ENCODE measurements around the gene ITPKB.
A peak's percentile ranks its signal among the peaks of the same experiment; 100 is the strongest.

The ITPKB gene

DNA sequence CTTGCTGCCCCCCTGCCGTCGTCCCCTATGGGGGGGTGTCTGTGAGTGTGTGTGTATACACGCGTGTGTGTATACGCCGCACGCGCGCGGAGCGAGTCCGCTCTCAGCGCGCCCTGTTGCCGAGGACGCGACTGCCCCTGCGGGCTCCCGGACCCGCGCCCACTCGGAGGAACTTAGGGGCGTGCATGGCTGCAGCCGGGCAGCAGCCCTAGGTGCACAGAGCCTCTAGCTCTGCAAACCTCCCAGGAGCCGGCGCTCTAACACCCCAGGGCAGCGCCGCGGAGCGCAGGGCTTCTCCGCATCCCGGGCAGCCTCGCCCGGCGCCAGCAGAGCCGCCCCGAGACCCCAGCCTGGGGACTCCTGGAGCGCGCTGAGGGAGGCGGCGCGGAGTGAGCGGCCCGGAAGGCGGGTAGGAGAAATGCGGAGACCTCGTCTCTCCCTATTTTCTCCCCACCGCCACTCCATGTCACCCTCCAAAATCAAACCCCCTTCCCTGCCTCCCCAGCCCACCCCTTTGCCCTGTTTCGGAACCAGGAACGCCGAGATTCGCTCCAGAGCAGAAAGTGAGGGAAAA, 574 bp downstream of the ITPKB start:
- no peaks in the 10 kb centered on the region for H3K27me3 ChIP-seq (ENCODE audit: insufficient read depth, low read length)
- peaks cover 49% of the 10 kb centered on the region for H3K79me2 ChIP-seq (ENCODE audit: insufficient read depth, low read length)

DNA sequence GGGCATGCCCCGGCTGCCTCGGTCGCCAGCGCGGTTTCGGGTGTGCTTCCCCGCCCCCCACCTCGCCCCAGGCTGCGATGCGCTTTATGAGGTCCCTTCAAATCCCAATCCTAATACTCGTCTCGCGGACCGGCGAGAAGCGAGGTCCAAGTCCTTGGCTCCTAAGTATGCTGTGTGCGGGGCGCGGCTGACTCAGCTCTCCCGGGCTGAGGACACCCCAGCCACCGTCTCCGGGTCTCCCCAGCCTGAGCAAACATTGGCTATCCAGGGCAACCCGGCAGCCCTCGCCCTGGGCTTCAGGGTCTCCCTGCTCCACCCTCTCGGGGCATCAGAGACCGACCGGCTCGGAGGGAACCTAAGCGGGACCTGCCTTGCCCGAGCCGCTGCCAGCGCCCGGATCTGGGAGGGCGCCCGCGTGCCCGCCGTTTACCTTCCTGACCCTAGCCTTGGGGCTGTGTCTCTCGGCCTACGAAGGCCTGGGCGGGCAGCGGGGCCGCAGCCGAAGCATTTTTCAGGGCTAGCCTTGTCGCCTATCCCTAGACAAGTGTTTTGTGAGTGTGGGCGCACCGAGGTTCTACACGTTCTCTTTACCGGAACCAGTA, 1.2 kb downstream of the ITPKB start:
- peaks cover 68% of the 10 kb centered on the region for H3K4me1 ChIP-seq (ENCODE audit: insufficient read depth, low read length, severe bottlenecking)
- no peaks in the 10 kb centered on the region for H3K27me3 ChIP-seq (ENCODE audit: insufficient read depth, low read length)

More for the DNA sequence above, 574 bp downstream of the ITPKB start:
- Histone ChIP-seq H4K20me1 (ENCODE audit: insufficient read depth, low read length) (no peaks in the 10 kb centered on the region), H2AFZ (ENCODE audit: low read length) (no peak overlapping the region), H3K4me1 (ENCODE audit: insufficient read depth, low read length, severe bottlenecking) (peaks cover 62% of the 10 kb centered on the region), H3F3A (ENCODE audit: insufficient read depth, low read length) (peaks cover 11% of the 10 kb centered on the region; the same call in 1 of the 2 replicates), H3K36me3 (ENCODE audit: insufficient read depth, low read length) (peaks cover 37% of the 10 kb centered on the region), H3K9me2 (ENCODE audit: low read depth, low read length) (no peaks in the 10 kb centered on the region), H3K4me3 (ENCODE audit: low read depth, low read length, poor library complexity, severe bottlenecking) (peak overlapping the region; percentile 82), H3K4me2 (ENCODE audit: low read length) (peak overlapping the region; percentile 89), H3K27ac (ENCODE audit: low read depth, low read length, poor library complexity, severe bottlenecking) (peak overlapping the region; percentile 95), H3K9ac (ENCODE audit: low read length) (peak overlapping the region; percentile 99), H3K9me3 (ENCODE audit: low read length) (0 out of 2 replicates have a peak, but pooled peaks cover 2% of the 10 kb centered on the region)
- TF ChIP-seq, protein P1, sequence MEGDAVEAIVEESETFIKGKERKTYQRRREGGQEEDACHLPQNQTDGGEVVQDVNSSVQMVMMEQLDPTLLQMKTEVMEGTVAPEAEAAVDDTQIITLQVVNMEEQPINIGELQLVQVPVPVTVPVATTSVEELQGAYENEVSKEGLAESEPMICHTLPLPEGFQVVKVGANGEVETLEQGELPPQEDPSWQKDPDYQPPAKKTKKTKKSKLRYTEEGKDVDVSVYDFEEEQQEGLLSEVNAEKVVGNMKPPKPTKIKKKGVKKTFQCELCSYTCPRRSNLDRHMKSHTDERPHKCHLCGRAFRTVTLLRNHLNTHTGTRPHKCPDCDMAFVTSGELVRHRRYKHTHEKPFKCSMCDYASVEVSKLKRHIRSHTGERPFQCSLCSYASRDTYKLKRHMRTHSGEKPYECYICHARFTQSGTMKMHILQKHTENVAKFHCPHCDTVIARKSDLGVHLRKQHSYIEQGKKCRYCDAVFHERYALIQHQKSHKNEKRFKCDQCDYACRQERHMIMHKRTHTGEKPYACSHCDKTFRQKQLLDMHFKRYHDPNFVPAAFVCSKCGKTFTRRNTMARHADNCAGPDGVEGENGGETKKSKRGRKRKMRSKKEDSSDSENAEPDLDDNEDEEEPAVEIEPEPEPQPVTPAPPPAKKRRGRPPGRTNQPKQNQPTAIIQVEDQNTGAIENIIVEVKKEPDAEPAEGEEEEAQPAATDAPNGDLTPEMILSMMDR (IDR thresholded peaks at IDR 0.05; ENCODE audit: low read length), result no peak
- TF ChIP-seq EZH2 (IDR thresholded peaks at IDR 0.05; ENCODE audit: borderline replicate concordance, low read length), result no peak

DNA sequence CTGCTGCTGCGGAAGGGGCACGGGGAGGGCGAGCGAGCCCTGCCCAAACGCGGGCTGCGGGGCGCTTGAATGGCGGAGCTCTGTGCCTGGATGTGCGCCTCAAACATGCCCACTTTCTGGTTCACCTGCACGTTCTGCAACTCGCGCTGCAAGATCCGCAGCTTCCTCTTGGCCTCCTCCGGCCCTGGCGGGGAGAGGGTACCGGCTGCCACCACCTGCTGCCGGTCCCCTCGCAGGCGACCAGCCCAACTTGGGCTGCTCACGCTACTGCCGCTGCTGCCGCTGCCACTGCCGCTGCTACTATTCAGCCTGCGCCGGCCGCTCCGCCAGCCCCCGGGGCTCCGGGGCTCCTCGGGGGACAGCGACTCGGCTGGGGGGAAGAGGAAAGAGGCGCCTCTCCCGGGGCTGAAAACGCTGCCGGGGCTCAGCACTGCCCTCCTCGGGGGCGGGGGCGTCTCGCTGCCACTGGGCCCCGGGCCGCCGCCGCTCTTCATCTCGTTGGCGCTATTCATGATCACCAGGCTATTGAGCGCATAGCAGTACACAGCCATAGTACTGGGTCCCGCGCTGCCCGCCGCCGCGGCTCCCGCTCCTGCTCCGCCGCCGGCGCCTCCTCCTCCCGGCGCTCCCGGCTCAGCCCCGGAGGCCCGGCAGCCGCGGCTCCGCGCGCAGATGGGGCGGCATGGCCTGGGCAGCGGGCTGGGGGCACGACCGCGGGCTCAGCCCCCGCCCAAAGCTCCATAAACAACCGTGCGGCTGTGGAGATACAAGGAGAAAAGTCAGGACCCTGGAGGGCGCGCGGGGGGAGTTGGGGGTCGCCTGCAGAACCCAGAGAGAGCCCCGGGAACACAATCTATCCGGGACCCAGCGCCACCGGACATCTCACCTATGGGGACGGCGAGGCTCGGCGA, 1.9 kb downstream of the ITPKB start:
- Histone ChIP-seq H3K4me2 (ENCODE audit: low read length) (peak overlapping the region; percentile 89), H3K9me3 (ENCODE audit: low read length) (no peaks in the 10 kb centered on the region), H3K4me3 (ENCODE audit: low read depth, low read length, poor library complexity, severe bottlenecking) (peak overlapping the region; percentile 82), H4K20me1 (ENCODE audit: insufficient read depth, low read length) (no peaks in the 10 kb centered on the region), H3K79me2 (ENCODE audit: insufficient read depth, low read length) (peaks cover 62% of the 10 kb centered on the region), H3K4me1 (ENCODE audit: insufficient read depth, low read length, severe bottlenecking) (peaks cover 76% of the 10 kb centered on the region), H3K9me2 (ENCODE audit: low read depth, low read length) (no peaks in the 10 kb centered on the region), H3K27me3 (ENCODE audit: insufficient read depth, low read length) (no peaks in the 10 kb centered on the region), H3K27ac (ENCODE audit: low read depth, low read length, poor library complexity, severe bottlenecking) (peak overlapping the region; percentile 95), H3F3A (ENCODE audit: insufficient read depth, low read length) (peaks cover 11% of the 10 kb centered on the region; the same call in 1 of the 2 replicates), H2AFZ (ENCODE audit: low read length) (no peak overlapping the region), H3K9ac (ENCODE audit: low read length) (peak overlapping the region; percentile 99), H3K36me3 (ENCODE audit: insufficient read depth, low read length) (peaks cover 50% of the 10 kb centered on the region)
- TF ChIP-seq EZH2 (IDR thresholded peaks at IDR 0.05; ENCODE audit: borderline replicate concordance, low read length), result no peak
- TF ChIP-seq, protein P1 (IDR thresholded peaks at IDR 0.05; ENCODE audit: low read length), result peak; percentile 20; the same call in 1 of the 2 replicates

More for the DNA sequence above, 1.2 kb downstream of the ITPKB start:
- Histone ChIP-seq H2AFZ (ENCODE audit: low read length) (no peak overlapping the region), H4K20me1 (ENCODE audit: insufficient read depth, low read length) (no peaks in the 10 kb centered on the region), H3K4me3 (ENCODE audit: low read depth, low read length, poor library complexity, severe bottlenecking) (peak overlapping the region; percentile 82), H3F3A (ENCODE audit: insufficient read depth, low read length) (peaks cover 11% of the 10 kb centered on the region; the same call in 1 of the 2 replicates), H3K9me2 (ENCODE audit: low read depth, low read length) (no peaks in the 10 kb centered on the region), H3K9ac (ENCODE audit: low read length) (peak overlapping the region; percentile 99), H3K27ac (ENCODE audit: low read depth, low read length, poor library complexity, severe bottlenecking) (peak overlapping the region; percentile 95), H3K79me2 (ENCODE audit: insufficient read depth, low read length) (peaks cover 55% of the 10 kb centered on the region), H3K4me2 (ENCODE audit: low read length) (peak overlapping the region; percentile 89), H3K36me3 (ENCODE audit: insufficient read depth, low read length) (peaks cover 43% of the 10 kb centered on the region), H3K9me3 (ENCODE audit: low read length) (no peaks in the 10 kb centered on the region)
- TF ChIP-seq, protein P1 (IDR thresholded peaks at IDR 0.05; ENCODE audit: low read length), result no peak
- no peak for TF ChIP-seq EZH2 (IDR thresholded peaks at IDR 0.05; ENCODE audit: borderline replicate concordance, low read length)
